Ovary (tissue), 9 donors: ENCODE results near the gene FFAR4. TPM values are rescaled to one million over a fixed set of nuclear protein-coding genes. Genes with fewer than 3 reads are reported as not detected.

Source experiments
- DNase-seq, 5 donors: peaks; one replicate each; pipeline ENCODE4 v3.0.0-alpha.2; 2019 to 2020
- H3K27ac ChIP-seq, 2 donors: fragments of 200-600 bp; one replicate each; pipeline versions ENCODE4 v1.5.1 to v1.8.0; 2019 to 2022
- H3K27me3 ChIP-seq: fragments of 200-600 bp; one replicate; pipeline ENCODE4 v1.8.0; 2022
- H3K36me3 ChIP-seq: fragments of 200-600 bp; sonication (generic); one replicate; pipeline ENCODE4 v1.5.1; 2019
- H3K4me1 ChIP-seq: one replicate; pipeline ENCODE4 v1.8.1; 2013; ENCODE audit warnings: mild to moderate bottlenecking, moderate library complexity; ENCODE audit not compliant: insufficient read depth
- H3K4me3 ChIP-seq: fragments of 200-600 bp; sonication (generic); one replicate; pipeline ENCODE4 v1.5.1; 2017
- H3K9me3 ChIP-seq, 2 donors: fragments of 200-600 bp in 1 of 2; sonication (generic) in 1 of 2; one replicate each; pipeline versions ENCODE4 v1.5.1 to v1.8.1; 2013 to 2019; ENCODE audit warnings: mild to moderate bottlenecking in 1 of 2, moderate library complexity in 1 of 2
- EP300 ChIP-seq: sonication (generic); formaldehyde crosslinking; IDR thresholded peaks from one replicate; pipeline ENCODE4 v1.6.1; 2017; ENCODE audit warnings: antibody characterized with exemption
- POLR2A ChIP-seq: fragments of 450-650 bp; IDR thresholded peaks from one replicate; pipeline ENCODE4 v1.6.1; 2017; ENCODE audit warnings: antibody characterized with exemption, mild to moderate bottlenecking, moderate library complexity
- WGBS, 3 donors: extraction: QIAGEN DNeasy Blood & Tissue Kit in 1 of 3; methylation state at CpG; one replicate each; pipeline versions ENCODE4 v1.1.5 to v1.1.7; 2013 to 2017; 5-methylcytosine and 5-hydroxymethylcytosine counted together
- intact Hi-C, 4 donors: fragments of 100-400 bp; cut with DNase I; formaldehyde crosslinking; loops; one replicate each; pipeline versions ENCODE4 v1.11.0 to v1.15.1; 2022 to 2023
- polyA plus RNA-seq, 2 donors: library from polyadenylated mRNA; stranded (reverse); fragments of 200-250 nt in 1 of 2; fragments of 350-450 nt in 1 of 2; fragmentation: Illumina TruSeq in 1 of 2; extraction: RNeasy Lipid Tissue Mini Kit (QIAGEN cat#74804) in 1 of 2; gene quantifications; one replicate each; pipeline ENCODE4 v1.2.3, GENCODE V29; 2013 to 2014
- total RNA-seq, 7 donors: library from RNA; depleted of rRNA in 2 of 7; stranded (reverse); fragments of >200 nt in 2 of 7; fragmentation: NEBNext Ultra II Directional in 3 of 7; extraction: Animal tissue kit (Norgen Biotek cat#: 25700) in 3 of 7; gene quantifications; one replicate each; pipeline versions ENCODE4 v1.1.0 to v1.2.4, GENCODE V29; 2016 to 2023
- TF ChIP-seq, protein P1 (sequence below), 3 donors: fragments of 450-650 bp in 2 of 3; fragments of 200-600 bp in 1 of 3; IDR thresholded peaks; one replicate each; pipeline versions ENCODE4 v1.5.1 to v1.8.0; 2016 to 2022; ENCODE audit warnings: antibody characterized with exemption in 3 of 3, mild to moderate bottlenecking in 1 of 3
- donor health status: DM: no; HTN: no; CAD: no; lungs with moderate emphysema.
- donor health status: DM: no; HTN: no; CAD: no.
- donor health status: Bipolar disorder and iron deficiency.
- donor health status: DM: yes; HTN: yes; CAD: no.
- donor health status: DM: no; HTN: no; CAD: no.
- donor health status: DM: yes; HTN: yes; CAD: no.

The FFAR4 gene
- total and polyA plus RNA-seq, 9 donors: 0.07 to 3.7 (median 0.28) TPM; not detected in 4

GRCh38 chr10:93597075-93597599 is 30.7 kb downstream of the FFAR4 start:
- no peak overlapping the region for H3K27ac ChIP-seq
- no peak for TF ChIP-seq POLR2A
- no peak for TF ChIP-seq EP300
- TF ChIP-seq, protein P1, sequence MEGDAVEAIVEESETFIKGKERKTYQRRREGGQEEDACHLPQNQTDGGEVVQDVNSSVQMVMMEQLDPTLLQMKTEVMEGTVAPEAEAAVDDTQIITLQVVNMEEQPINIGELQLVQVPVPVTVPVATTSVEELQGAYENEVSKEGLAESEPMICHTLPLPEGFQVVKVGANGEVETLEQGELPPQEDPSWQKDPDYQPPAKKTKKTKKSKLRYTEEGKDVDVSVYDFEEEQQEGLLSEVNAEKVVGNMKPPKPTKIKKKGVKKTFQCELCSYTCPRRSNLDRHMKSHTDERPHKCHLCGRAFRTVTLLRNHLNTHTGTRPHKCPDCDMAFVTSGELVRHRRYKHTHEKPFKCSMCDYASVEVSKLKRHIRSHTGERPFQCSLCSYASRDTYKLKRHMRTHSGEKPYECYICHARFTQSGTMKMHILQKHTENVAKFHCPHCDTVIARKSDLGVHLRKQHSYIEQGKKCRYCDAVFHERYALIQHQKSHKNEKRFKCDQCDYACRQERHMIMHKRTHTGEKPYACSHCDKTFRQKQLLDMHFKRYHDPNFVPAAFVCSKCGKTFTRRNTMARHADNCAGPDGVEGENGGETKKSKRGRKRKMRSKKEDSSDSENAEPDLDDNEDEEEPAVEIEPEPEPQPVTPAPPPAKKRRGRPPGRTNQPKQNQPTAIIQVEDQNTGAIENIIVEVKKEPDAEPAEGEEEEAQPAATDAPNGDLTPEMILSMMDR (IDR thresholded peaks at IDR 0.05): no peak
- no peaks in the 10 kb centered on the region for H3K27me3 ChIP-seq
- H3K36me3 ChIP-seq: no peaks in the 10 kb centered on the region
- intact Hi-C loops: no loop called here
- no peaks in the 10 kb centered on the region for H3K9me3 ChIP-seq
- 100% methylated on average over 1 of the region's 1 CpG for WGBS, 3 donors
- peaks cover 2% of the 10 kb centered on the region for H3K4me1 ChIP-seq
- H3K4me3 ChIP-seq: no peak overlapping the region
- DNase-seq: no peak

GRCh38 chr10:93598157-93598556 is 31.7 kb downstream of the FFAR4 start:
- intact Hi-C loops: no loop called here
- H3K4me3 ChIP-seq: no peak overlapping the region
- no peaks in the 10 kb centered on the region for H3K9me3 ChIP-seq
- TF ChIP-seq, protein P1 (IDR thresholded peaks at IDR 0.05): no peak
- TF ChIP-seq EP300 (no peak), POLR2A (no peak)
- H3K27me3 ChIP-seq: no peaks in the 10 kb centered on the region
- peaks cover 2% of the 10 kb centered on the region for H3K4me1 ChIP-seq
- WGBS, 3 donors: 91 to 94% (median 93%) methylated on average over 5 of the region's 5 CpGs
- no peaks in the 10 kb centered on the region for H3K36me3 ChIP-seq
- no peak overlapping the region for H3K27ac ChIP-seq
- no peak for DNase-seq

DNA sequence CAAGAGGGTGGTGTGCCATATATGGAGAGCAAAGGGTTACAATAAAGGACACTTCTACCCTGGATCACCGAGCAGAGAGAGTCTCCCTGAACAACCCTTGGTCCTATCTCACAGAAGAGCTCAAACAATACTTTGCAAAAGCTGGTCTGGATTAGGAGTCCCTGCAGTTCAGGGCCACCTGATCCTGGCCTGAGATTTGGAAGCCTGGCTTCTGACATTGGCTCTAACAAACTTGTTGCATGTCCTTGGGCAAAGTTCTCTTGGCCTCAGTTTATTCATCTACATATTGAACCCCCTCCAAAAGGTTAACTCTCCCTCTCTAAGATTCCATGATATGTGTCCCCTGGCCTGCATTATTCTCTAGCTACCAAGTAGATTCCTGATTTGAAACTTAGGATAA is 32.9 kb downstream of the FFAR4 start:
- intact Hi-C loops: no loop called here
- WGBS, 3 donors: 34 to 50% (median 44%) methylated on average over 1 of the region's 1 CpG

GRCh38 chr10:93599778-93600177 is 33.3 kb downstream of the FFAR4 start:
- Histone ChIP-seq H3K9me3 (no peaks in the 10 kb centered on the region), H3K4me3 (no peak overlapping the region), H3K36me3 (no peaks in the 10 kb centered on the region), H3K27ac (no peak overlapping the region), H3K27me3 (no peaks in the 10 kb centered on the region), H3K4me1 (peaks cover 2% of the 10 kb centered on the region)
- no peak for DNase-seq
- intact Hi-C loops: no loop called here
- 85 to 90% (median 86%) methylated on average over 4 of the region's 4 CpGs for WGBS, 3 donors
- no peak for TF ChIP-seq EP300
- no peak for TF ChIP-seq POLR2A
- TF ChIP-seq, protein P1 (IDR thresholded peaks at IDR 0.05): no peak

More for the DNA sequence above, 32.9 kb downstream of the FFAR4 start:
- Histone ChIP-seq H3K36me3 (no peaks in the 10 kb centered on the region), H3K9me3 (no peaks in the 10 kb centered on the region), H3K4me3 (no peak overlapping the region), H3K27me3 (no peaks in the 10 kb centered on the region), H3K4me1 (peaks cover 2% of the 10 kb centered on the region), H3K27ac (no peak overlapping the region)
- TF ChIP-seq POLR2A: no peak
- no peak for TF ChIP-seq EP300
- TF ChIP-seq, protein P1 (IDR thresholded peaks at IDR 0.05): no peak
- DNase-seq: no peak
